Large intestine (tissue), 3 donors: ENCODE results near the gene SH3RF1. TPM values are rescaled to one million over a fixed set of nuclear protein-coding genes. Genes with fewer than 3 reads are reported as not detected.
"Not testable (repeated sequence)": the region's sequence is repeated elsewhere in the genome, so short reads cannot be mapped to it uniquely, and the experiment has no call there.

Experiments used
- DNase-seq, 2 donors: peaks; one replicate each; pipeline versions ENCODE4 v3.0.0 to v3.0.0-alpha.2; 2013
- H3K27ac ChIP-seq: one replicate; pipeline ENCODE4 v1.5.1; 2013; ENCODE audit warnings: low read length
- H3K27me3 ChIP-seq: 2 replicates; pipeline ENCODE4 v1.6.1; 2013; ENCODE audit warnings: low read length; ENCODE audit not compliant: control insufficient read depth, insufficient read depth
- H3K36me3 ChIP-seq: 2 replicates; pipeline ENCODE4 v1.6.1; 2013; ENCODE audit warnings: low read length; ENCODE audit not compliant: control insufficient read depth, insufficient read depth
- H3K4me1 ChIP-seq: one replicate; pipeline ENCODE4 v1.6.1; 2013; ENCODE audit warnings: low read length; ENCODE audit not compliant: control insufficient read depth, insufficient read depth
- H3K4me3 ChIP-seq: one replicate; pipeline ENCODE4 v1.5.1; 2013; ENCODE audit warnings: low read length
- H3K9me3 ChIP-seq: one replicate; pipeline ENCODE4 v1.6.1; 2013; ENCODE audit warnings: mild to moderate bottlenecking, low read depth, low read length, moderate library complexity; ENCODE audit not compliant: control insufficient read depth
- WGBS: methylation state at CpG from one replicate; pipeline ENCODE4 v1.1.5; 2013; ENCODE audit warnings: low lambda C conversion rate; ENCODE audit not compliant: insufficient coverage; 5-methylcytosine and 5-hydroxymethylcytosine counted together
- polyA plus RNA-seq: library from polyadenylated mRNA; unstranded; fragments of 120-200 nt; gene quantifications from one replicate; pipeline ENCODE4 v1.2.1, GENCODE V29; 2013

The SH3RF1 gene
- polyA plus RNA-seq, 1 donor = 30.1 TPM

GRCh38 chr4:169212981-169213380 is 57.8 kb downstream of the SH3RF1 start:
- H3K27me3 ChIP-seq = no peaks in the 10 kb centered on the region
- H3K9me3 ChIP-seq = peaks cover 6% of the 10 kb centered on the region
- H3K4me1 ChIP-seq = peaks cover 2% of the 10 kb centered on the region
- no peak overlapping the region for H3K27ac ChIP-seq
- H3K4me3 ChIP-seq = no peak overlapping the region
- no peaks in the 10 kb centered on the region for H3K36me3 ChIP-seq
- WGBS = no CpG with 5 or more reads among the region's 2 CpGs
- no peak for DNase-seq

GRCh38 chr4:169210504-169211118 is 60.1 kb downstream of the SH3RF1 start:
- no peaks in the 10 kb centered on the region for H3K27me3 ChIP-seq
- no peak overlapping the region for H3K4me3 ChIP-seq
- WGBS = 100% methylated on average over 1 of the region's 3 CpGs
- H3K9me3 ChIP-seq = peaks cover 6% of the 10 kb centered on the region
- H3K36me3 ChIP-seq = peaks cover 2% of the 10 kb centered on the region
- DNase-seq = no peak
- H3K4me1 ChIP-seq = peaks cover 5% of the 10 kb centered on the region
- no peak overlapping the region for H3K27ac ChIP-seq

- Histone ChIP-seq H3K27ac (peak overlapping the region; percentile 2), H3K9me3 (peaks cover 6% of the 10 kb centered on the region), H3K36me3 (peaks cover 2% of the 10 kb centered on the region), H3K27me3 (no peaks in the 10 kb centered on the region), H3K4me3 (no peak overlapping the region), H3K4me1 (peaks cover 5% of the 10 kb centered on the region)
- no CpG with 5 or more reads among the region's 5 CpGs for WGBS
- peak; percentile 23 to 63 for DNase-seq
These were observed 61.3 kb downstream of the SH3RF1 start for GRCh38 chr4:169209388-169209883.

GRCh38 chr4:169208516-169208915 is 62.2 kb downstream of the SH3RF1 start:
- no peak overlapping the region for H3K27ac ChIP-seq
- no CpG with 5 or more reads among the region's 1 CpG for WGBS
- no peaks in the 10 kb centered on the region for H3K9me3 ChIP-seq
- H3K27me3 ChIP-seq = no peaks in the 10 kb centered on the region
- no peak overlapping the region for H3K4me3 ChIP-seq
- DNase-seq = no peak
- peaks cover 2% of the 10 kb centered on the region for H3K36me3 ChIP-seq
- peaks cover 5% of the 10 kb centered on the region for H3K4me1 ChIP-seq

- Histone ChIP-seq H3K27me3 (no peaks in the 10 kb centered on the region), H3K9me3 (no peaks in the 10 kb centered on the region), H3K27ac (no peak overlapping the region), H3K4me3 (no peak overlapping the region), H3K4me1 (peaks cover 5% of the 10 kb centered on the region), H3K36me3 (peaks cover 2% of the 10 kb centered on the region)
- DNase-seq = no peak
- WGBS = 29% methylated on average over 1 of the region's 3 CpGs
These were observed 62.7 kb downstream of the SH3RF1 start for GRCh38 chr4:169208090-169208455.

- no CpG with 5 or more reads among the region's 2 CpGs for WGBS
- H3K27ac ChIP-seq = no peak overlapping the region
- no peaks in the 10 kb centered on the region for H3K27me3 ChIP-seq
- H3K36me3 ChIP-seq = peaks cover 2% of the 10 kb centered on the region
- peaks cover 5% of the 10 kb centered on the region for H3K4me1 ChIP-seq
- no peaks in the 10 kb centered on the region for H3K9me3 ChIP-seq
- DNase-seq = no peak
- no peak overlapping the region for H3K4me3 ChIP-seq
These were observed 63.2 kb downstream of the SH3RF1 start for GRCh38 chr4:169207436-169208089.

GRCh38 chr4:169205744-169206080 is 65.0 kb downstream of the SH3RF1 start:
- Histone ChIP-seq H3K27ac (no peak overlapping the region), H3K4me3 (no peak overlapping the region), H3K9me3 (no peaks in the 10 kb centered on the region), H3K27me3 (no peaks in the 10 kb centered on the region), H3K36me3 (peaks cover 2% of the 10 kb centered on the region), H3K4me1 (peaks cover 5% of the 10 kb centered on the region)
- DNase-seq = no peak

- Histone ChIP-seq H3K27ac (no peak overlapping the region), H3K36me3 (peaks cover 2% of the 10 kb centered on the region), H3K4me3 (no peak overlapping the region), H3K4me1 (peaks cover 5% of the 10 kb centered on the region), H3K9me3 (no peaks in the 10 kb centered on the region), H3K27me3 (no peaks in the 10 kb centered on the region)
- DNase-seq = no peak
- 100% methylated on average over 3 of the region's 3 CpGs for WGBS
These were observed 65.5 kb downstream of the SH3RF1 start for GRCh38 chr4:169205075-169205743.

GRCh38 chr4:169203891-169204290 is 66.9 kb downstream of the SH3RF1 start:
- no peaks in the 10 kb centered on the region for H3K27me3 ChIP-seq

GRCh38 chr4:169203278-169203677 is 67.5 kb downstream of the SH3RF1 start:
- not testable (repeated sequence) for DNase-seq, H3K27ac ChIP-seq, H3K4me1 ChIP-seq, H3K4me3 ChIP-seq, H3K9me3 ChIP-seq, H3K27me3 ChIP-seq, H3K36me3 ChIP-seq
- WGBS = no CpG with 5 or more reads among the region's 4 CpGs

More at GRCh38 chr4:169203891-169204290, 66.9 kb downstream of the SH3RF1 start:
- no peaks in the 10 kb centered on the region for H3K9me3 ChIP-seq
- peaks cover 5% of the 10 kb centered on the region for H3K4me1 ChIP-seq
- 100% methylated on average over 5 of the region's 6 CpGs for WGBS
- no peak overlapping the region for H3K4me3 ChIP-seq
- no peak overlapping the region for H3K27ac ChIP-seq
- peaks cover 2% of the 10 kb centered on the region for H3K36me3 ChIP-seq
- DNase-seq = no peak
